Measurements from ENCODE around the gene ZMIZ1.
"Not testable (repeated sequence)": the region's sequence is repeated elsewhere in the genome, so short reads cannot be mapped to it uniquely, and the experiment has no call there.

ZMIZ1 gene

DNA sequence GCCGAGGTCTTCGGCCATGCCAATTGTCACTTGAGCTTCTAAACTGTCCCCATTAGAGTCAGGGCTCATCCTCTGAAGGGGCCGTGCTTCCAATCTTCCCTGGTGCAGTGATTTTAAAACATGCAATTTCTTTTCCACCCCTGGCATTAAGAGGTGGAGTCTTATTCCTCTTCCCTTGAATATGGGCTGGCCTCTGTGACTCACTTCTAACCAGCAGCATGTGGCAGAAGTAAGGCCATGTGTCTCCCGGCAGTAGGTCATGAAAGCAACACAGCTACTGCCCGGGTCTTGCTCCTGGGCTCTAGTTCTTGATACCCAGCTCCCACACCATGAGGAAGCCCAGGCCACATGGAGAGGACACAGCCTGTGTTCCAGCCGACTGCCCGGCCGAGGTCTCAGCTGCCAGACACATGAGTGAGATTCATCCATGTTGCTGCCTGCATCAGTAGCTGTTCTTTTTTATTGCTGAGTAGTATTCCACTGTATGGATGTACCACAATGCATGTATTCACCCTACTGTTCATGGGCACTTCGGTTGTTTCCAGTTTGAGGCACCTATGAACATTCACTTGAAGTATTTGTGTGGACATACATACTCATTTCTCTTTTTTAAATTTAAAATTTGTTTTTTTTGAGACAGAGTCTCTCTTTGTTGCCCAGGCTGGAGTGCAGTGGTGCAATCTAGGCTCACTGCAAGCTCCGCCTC, 264.0 kb downstream of the ZMIZ1 start:
- not testable (repeated sequence) for DNase-seq

DNA sequence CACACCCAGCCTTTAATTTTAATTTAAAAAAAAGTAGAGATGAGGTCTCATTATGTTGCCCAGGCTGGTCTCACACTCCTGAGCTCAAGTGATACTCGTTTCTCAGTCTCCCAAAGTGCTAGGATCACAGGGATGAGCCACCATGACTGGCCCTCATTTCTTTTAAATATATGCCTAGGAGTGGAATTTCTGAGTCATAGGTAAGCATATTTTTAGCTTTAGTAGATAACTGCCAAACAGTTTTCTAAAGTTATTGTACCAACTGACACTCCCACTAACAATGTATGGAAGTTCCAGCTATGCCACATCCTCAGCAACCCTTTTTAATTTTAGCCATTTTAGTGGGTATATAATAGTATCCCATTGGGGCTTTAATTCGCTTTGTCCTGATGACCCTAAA, 264.7 kb downstream of the ZMIZ1 start:
- DNase-seq = no peak

GRCh38 chr10:79334573-79334972, 265.8 kb downstream of the ZMIZ1 start:
- DNase-seq = no peak

GRCh38 chr10:79335094-79335469, 266.3 kb downstream of the ZMIZ1 start:
- no peak for DNase-seq

- no peak for DNase-seq
These were observed 266.9 kb downstream of the ZMIZ1 start for GRCh38 chr10:79335470-79336235.

DNA sequence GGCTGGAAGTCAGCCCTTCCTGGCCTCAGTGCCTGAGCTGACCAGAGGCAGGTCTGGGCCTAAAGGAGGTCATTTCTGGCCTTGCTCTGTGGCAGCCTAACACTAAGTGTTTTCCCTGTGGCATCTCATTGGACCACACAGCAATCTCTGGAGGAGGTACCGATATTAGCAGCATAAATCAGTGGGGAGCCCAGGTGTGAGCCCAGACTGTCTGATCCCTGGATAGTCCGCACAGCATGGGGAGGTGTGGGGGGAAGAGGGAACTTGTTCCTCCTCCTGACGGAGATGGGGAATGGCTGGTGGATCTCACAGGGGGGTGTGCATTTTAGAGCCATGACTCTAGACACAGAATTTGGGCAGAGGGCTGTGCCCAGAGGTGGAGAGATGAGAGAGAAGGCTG, 267.5 kb downstream of the ZMIZ1 start:
- DNase-seq = no peak

GRCh38 chr10:79336739-79337138, 268.0 kb downstream of the ZMIZ1 start:
- DNase-seq = no peak

DNA sequence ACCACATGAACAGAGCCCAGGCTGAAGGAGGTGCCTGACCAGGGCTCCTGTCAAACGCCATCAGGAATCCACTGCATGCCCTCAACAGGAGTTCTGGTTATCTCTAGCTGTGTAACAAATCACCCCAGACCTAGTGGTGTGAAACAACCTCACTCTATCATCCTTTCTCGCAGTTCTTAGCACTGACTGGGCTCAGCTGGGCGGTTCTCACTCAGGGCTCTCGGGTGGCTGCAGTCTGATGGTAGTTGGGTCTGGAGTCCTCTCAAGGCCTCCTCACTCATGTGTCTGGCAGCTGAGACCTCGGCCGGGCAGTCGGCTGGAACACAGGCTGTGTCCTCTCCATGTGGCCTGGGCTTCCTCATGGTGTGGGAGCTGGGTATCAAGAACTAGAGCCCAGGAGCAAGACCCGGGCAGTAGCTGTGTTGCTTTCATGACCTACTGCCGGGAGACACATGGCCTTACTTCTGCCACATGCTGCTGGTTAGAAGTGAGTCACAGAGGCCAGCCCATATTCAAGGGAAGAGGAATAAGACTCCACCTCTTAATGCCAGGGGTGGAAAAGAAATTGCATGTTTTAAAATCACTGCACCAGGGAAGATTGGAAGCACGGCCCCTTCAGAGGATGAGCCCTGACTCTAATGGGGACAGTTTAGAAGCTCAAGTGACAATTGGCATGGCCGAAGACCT, 269.2 kb downstream of the ZMIZ1 start:
- not testable (repeated sequence) for DNase-seq

DNA sequence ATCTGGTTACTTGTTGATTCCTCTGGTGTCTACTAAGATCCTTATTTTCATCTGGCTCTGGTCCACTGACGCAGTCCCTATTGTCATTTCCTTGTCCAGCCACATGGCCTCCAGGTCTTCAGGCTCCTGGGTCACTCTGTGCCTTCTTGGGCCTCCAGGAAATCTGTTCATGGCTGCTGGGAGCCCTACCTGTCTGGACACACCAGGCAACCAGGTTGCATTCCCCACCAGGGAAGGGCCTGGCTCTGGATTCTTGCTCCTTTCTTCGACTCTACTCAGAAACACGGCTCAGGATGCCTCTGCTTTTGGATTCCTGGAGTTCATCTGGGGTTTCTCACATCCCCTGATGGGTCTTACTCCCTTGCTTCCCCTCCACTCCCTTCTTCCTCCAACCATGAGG, 270.5 kb downstream of the ZMIZ1 start:
- DNase-seq = no peak

DNA sequence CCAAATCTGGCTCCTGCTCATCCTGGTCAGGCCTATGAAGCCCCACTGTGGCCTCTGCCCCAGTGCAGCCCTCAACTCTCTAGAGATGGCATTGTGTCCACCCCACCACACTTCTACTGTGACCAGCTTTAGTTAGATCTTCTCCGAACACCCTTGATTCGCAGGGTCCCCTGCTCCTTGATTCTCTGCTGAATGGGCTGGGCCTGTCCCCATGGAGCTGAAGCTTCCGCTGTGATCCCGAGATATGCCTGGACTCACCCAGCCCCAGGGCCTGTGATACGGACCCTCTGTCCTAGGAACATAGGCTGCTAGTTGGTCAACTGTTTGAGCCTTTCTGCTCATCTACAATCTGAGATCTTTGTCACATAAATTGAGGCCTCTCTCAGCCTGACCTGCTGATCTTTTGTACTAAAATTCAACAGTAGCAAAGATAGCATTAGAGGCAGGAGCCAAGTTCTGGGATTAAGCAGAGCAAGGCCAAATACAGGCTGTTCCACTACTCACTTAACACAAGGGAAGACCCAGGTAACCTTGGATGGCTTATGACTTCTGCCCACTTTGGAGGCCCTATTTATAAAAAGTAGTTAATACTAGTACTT, 272.0 kb downstream of the ZMIZ1 start:
- no peak for DNase-seq

DNA sequence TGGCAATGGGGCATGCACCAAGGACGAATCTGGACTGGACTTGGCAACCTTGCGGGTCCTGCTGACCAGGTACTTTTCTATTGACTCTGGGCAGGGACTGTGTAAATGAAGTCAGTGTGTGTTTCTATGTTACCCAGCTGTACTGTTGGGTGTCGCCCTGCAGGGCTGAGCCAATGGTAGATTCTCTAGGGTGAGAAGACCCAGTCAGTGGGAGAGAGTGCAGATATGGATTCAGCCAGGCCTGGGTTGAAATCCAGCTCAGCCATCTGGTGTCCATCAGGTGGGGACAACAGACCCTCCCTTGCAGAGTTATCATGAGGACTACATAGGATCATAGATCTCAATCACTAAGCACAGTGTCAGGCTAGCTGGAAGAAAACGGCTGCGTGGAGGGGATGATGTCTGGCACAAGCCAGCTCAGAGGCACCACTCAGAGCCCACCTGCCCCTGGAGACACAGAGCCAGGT, 273.6 kb downstream of the ZMIZ1 start:
- DNase-seq = no peak

GRCh38 chr10:79342811-79343561, 274.2 kb downstream of the ZMIZ1 start:
- DNase-seq = peak; percentile 78

GRCh38 chr10:79344502-79345195, 275.9 kb downstream of the ZMIZ1 start:
- DNase-seq = no peak

DNA sequence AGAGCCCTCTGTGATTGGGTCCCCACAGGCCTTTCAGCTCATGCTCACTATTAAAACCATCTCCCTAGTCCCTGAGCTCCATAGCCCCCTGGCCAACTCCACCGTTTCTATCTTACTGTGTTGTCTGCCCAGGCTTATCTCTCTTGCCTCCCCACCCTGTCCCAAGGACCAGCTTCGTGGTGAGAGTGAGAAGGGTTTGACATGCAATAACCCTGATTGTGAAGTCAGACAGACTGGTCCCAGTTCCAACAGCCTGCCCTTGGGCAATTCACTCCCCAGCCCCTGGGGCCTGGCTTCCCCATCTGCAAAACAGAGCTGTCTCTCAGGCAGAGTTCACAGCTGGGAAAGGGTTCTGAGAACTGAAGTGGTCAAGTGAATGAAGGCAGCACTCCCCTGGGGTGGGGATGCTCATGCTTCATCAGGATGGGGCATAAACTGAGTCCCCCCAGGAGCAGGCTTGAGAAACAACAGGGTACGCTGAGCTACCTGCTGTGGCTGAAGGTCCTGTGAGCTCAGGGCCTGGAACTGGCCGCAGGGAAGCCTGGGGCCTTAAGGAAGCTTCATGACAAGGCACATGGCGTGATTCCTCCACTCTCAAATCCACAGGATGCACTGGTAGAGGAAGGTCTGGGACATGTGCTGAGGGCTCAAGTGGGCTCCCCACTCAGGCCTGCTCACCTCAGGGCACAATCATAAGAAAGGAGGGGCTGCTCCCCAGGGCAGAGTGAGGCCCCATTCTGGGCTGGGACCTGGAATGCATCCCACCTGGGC, 276.7 kb downstream of the ZMIZ1 start:
- DNase-seq = peak; percentile 89

- DNase-seq = no peak
These were observed 277.2 kb downstream of the ZMIZ1 start for GRCh38 chr10:79346012-79346340.

DNA sequence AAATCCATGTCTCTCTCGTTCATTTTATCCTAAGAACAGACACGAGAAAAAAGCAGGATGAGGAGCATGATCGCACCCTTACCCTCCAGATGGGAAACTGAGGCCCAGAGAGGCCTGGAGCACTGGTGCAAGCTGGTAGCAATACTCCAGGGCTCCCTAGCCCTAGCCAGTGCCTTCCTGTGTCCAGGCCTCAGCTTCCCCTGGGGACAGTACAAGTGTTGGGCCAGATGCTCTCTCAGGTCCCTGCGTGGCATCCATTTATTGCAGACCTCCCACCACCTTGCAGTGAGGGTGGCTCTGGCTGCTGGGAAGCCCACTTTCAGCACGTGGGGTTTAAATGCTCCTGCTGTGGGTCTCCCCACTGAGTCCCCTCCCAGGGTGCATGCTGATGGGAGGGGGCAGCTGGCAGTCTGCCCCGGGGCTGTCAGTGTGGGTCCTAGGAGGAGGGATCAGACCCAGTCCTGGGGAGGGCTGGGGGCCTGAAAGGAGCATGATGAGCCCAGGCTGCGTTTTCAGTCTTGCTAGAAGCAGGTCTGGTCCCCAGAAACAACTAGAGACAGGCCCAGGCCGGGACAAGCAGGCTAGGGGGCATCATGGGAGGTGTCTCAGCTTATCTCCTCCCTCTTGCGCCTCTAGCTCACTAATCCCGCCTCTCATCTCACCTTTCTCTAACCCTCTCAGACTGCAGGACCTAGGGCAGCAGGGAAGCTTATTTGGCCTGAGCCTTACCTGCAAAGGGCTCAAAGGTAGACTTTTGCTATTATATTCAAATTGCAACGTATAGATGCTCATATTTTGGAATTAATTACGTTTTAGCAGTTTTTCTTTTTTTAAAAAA, 277.8 kb downstream of the ZMIZ1 start:
- DNase-seq = peak; percentile 43

DNA sequence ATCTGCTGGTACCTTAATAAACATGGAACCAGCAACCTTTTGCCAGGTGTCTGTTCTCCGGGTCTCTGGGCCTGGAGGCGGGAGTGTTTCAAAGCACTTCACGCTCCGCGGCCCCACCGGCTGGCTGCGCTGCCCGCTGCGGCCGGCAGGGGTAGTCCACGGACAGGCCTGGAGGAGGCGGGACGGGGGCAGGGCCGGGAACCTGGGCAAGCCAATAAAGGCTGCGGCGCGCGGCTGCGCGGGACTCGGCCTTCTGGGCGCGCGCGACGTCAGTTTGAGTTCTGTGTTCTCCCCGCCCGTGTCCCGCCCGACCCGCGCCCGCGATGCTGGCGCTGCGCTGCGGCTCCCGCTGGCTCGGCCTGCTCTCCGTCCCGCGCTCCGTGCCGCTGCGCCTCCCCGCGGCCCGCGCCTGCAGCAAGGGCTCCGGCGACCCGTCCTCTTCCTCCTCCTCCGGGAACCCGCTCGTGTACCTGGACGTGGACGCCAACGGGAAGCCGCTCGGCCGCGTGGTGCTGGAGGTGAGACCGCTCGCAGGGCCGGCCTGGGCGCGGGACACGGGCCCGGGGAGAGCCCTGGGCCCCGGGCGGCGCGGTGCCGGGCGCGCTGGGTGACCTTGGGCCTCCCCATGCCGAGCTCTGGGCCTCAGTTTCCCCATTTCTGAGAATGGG, 278.6 kb downstream of the ZMIZ1 start, which contains the start of gene PPIF:
Gene PPIF, plus strand, starts transcription at position 244 of the 668 bp plus-strand sequence. Its CDS starts 80 bp downstream, at position 324.
- DNase-seq = peak; percentile 97

- DNase-seq = peak; percentile 91
These were observed 279.3 kb downstream of the ZMIZ1 start for GRCh38 chr10:79347894-79348639.

GRCh38 chr10:79348640-79348988, 279.8 kb downstream of the ZMIZ1 start:
- DNase-seq = peak; percentile 35

All from hematopoietic multipotent progenitor cell treated with erythropoietin and hydrocortisone succinate and interleukin-3 and kit ligand, for 4 days (in vitro differentiated cells).